GM18520 (cell line): ENCODE data around the gene HOXA5.

Experiments
- ATAC-seq: cut with Tn5 transposase; IDR thresholded peaks from one replicate; pipeline ENCODE4 v1.9.1; 2021; ENCODE audit not compliant: unreplicated experiment

The HOXA5 gene

GRCh38 chr7:27171637-27172314, 28.3 kb upstream of the HOXA5 start:
- ATAC-seq: no peak

DNA sequence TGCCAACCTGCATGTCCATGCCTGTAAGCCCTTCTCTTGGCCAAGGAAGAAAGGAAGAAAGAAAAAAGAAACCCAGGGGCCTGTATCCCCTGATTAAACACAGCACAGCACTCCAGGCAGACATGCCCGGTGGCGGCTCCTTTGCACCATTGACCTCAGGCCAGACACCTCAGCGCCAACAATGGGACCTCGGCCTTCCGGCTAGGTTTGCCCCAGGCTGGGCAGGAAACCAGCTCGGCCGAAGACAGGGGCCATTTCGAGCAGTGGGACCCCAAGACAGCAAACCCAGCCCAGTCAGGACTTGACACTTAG, 27.8 kb upstream of the HOXA5 start:
- ATAC-seq: no peak

- no peak for ATAC-seq
Observed at GRCh38 chr7:27170426-27171324, 27.2 kb upstream of the HOXA5 start.

DNA sequence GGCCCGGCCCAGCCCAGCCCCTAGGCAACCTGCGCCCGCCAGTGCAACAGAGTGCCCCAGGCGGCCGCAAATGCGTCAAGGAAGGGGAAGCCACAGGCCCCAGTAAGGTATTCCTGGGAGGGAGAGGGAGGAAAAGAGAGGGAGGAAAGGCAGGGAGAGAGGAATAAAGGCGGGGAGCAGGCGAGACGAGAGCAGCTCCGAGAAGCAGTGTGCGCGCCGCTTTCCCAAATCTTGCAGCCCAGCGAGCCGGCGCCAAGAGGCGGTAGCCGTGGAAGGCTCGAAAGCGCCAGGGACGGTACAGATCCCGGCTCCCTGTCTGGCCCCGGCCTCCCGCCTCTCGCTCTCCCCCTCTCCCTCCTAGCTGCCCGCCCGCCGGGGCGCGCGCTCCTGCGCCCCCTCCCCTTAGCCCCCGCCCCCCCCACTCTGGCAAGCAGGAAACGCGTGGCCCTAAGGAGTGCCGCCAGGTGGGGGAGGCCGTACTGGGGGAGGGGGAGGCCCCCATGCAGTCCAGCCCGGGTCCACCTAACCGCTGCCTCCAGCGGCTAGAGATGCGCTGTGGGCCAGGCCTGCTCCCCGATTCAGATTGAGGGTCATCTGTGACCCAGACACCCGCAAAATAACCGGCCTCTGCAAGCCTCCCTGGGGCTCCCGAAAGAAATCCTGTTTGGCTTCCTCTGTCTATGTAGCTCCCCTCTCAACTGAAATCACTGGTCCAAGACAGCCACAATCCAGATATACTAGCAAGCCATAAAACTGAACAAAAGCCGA, 26.4 kb upstream of the HOXA5 start:
- ATAC-seq: no peak

DNA sequence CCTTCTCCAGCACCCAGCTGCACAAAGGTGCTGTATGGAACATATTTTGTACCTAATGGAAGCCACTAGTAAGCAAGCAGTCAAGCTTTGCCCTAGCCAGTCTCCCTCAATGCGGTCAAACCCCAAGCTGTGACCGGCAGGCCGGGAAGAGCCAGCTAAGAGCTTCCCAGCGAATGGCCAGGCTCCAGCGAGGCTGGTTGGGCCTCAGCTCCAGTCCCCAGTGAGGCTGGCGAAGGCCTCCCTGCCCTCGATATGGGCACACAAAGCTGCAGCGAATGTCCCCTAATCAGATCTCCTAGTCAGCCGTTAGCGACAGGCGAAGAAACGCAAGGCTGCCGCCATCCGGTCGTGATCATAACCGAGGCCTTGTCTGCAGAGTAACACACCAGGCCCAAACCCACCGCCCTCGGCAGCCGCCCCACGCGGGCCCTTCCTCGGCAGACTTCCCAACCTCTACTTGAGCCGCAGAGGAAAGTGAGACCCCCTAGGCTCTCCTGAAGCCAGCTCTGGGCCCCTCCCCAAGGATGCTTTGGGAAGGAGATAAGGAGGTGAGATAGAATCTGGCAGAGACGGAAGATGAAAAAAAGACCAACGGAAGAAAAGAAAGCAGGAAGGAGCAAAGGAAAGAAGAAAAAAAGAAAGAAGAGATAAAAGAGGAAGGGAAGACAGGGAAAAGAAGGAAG, 24.9 kb upstream of the HOXA5 start:
- ATAC-seq: no peak

GRCh38 chr7:27167916-27168264, 24.4 kb upstream of the HOXA5 start:
- ATAC-seq: no peak

DNA sequence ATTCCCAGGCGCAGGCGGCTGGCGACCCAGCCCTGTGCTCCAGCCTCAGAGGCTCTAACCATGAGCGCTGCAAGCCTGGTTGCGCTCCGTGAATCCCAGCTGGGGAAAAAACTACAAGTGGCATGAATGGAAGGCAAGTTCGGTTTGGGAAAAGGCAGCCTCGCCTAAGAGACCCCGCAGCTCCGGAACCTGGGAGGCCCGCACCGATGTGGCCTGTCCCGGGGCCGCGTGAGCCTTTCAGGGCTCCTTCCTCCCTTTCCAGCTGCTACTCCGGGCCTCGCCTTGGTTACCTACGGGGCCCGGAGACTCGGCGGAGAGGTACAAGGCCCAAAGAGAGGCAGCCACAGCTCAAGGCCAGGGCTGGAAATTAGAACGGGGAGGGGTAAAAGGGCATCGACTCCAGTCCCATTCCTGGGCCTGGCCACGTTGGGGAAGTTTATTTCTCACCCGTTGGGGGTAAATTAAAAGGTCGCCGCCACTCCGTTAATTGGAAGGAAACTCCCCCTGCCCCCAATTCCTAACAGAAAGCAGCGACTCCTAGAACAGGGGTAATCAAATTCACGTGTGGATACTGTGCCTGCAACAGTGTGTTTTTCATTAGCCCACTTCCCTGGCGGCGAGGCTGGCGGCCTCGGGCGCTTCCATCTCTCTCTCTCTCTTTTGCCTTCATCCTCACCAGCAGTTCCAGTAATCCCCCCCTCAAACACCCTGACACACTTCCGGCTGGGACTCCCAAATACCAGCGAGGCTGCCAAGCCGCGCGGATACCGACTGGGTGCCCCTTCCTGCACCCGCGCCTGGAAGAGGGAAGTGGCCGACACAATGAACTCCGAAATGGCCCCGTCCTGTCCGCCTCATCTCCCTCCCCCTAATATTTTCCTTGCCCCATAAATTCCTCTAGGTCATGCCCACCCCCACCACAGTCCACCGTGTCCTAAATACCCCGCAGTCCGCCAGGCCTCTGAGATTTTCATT, 23.3 kb upstream of the HOXA5 start:
- ATAC-seq: no peak

GRCh38 chr7:27165996-27166530, 22.6 kb upstream of the HOXA5 start:
- no peak for ATAC-seq

GRCh38 chr7:27165089-27165995, 21.9 kb upstream of the HOXA5 start, which contains the start of gene HOXA9:
TSS of gene HOXA9 (minus strand) at chr7:27165537. CDS start at chr7:27165457, 80 bp downstream.
- ATAC-seq: no peak

DNA sequence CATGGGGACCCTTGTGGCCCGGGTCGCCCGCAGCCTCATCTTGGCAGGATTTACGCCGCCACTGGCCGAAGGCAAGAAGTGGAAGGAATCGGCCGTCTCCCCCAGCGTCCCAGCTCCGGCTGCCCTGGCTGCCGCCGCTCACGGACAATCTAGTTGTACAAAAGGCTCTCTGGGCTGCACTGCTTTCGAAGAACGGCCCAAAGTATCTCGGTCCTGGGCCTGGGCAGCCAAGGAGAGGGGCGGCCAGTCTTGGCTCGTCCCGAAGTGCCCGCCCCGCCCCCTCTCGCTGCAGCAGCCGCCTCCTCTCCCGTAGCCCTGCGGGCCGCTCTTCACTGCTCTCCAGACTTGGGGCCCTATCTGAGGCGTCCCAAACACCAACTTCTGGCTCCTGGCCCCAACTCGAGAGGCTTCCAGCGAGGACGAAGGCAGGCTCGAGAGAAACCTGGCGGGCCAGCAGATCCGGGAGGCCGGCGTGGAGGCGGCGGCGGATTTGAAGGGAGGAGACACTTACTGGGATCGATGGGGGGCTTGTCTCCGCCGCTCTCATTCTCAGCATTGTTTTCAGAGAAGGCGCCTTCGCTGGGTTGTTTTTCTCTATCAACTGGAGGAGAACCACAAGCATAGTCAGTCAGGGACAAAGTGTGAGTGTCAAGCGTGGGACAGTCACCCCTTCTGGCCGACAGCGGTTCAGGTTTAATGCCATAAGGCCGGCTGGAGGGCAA, 21.0 kb upstream of the HOXA5 start:
- no peak for ATAC-seq

DNA sequence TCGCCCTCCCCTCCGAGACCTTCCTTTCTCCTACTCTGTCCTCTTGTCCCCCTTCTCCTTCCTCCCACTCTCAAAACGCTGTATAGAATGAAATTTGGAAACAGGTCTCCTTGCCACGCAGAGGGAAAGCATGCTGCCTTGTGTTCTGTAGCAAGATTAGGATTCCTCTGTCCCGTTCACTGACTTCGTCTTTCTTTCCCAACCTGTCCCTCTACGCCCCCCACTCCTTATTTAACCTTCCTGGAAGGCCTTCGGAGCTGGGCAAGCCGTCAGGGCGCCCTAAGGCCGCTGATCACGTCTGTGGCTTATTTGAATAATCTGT, 20.5 kb upstream of the HOXA5 start:
- no peak for ATAC-seq

DNA sequence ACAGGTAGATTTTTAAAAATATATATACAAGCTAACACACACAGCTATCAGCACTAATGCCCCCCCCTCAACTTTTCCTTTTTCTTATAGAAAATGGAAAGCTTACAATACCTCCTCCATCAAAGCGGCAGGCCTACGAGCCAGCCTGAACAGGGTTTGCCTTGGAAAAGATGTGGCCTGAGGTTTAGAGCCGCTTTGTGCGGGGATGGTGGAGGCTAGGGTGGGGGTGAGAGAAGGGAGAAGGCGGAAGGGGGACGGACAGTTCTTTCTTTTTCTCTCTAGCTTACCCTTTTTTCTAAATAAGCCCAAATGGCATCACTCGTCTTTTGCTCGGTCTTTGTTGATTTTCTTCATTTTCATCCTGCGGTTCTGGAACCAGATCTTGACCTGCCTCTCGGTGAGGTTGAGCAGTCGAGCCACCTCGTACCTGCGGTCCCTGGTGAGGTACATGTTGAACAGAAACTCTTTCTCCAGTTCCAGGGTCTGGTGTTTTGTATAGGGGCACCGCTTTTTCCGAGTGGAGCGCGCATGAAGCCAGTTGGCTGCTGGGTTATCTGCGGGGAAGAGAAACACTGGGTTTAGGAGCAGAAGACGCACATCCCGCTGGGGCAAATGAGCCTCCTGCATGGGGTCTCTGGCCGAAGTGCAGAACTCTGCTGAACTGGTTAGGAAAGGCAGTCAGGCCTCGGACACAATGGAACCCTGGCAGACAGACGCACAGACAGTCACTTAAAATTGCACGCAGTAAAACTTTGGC, 20.0 kb upstream of the HOXA5 start:
- no peak for ATAC-seq

DNA sequence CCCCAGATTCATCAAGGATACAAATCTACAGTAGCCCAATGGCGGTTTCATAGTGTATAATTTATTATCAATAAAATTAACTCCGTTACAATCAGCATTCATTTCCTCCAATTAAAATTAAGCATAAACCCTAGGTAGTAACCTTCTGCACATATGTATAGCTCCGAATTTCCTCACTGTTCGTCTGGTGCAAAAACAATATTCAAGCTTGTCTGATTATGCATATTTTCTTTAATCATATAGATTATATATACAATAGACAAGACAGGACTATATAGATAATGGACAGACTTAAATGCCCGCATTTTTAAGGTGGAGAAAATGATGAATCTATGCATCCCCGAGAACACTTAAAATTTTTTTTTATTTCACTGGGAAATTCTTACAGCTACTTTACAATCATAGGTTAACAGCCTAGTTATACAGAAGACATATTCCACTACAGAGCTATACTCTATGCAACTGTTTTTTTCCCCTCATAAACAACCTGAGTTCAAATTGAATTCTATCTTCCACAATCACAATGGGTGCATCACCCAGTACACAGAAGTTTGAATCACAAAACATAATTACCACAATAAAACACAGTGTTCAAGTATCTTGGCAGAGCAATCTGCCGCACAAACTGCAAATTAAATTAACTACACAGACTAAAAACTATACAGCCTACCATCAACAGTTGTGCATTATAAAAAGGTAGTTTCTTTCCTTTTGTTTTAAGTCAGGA, 19.2 kb upstream of the HOXA5 start:
- no peak for ATAC-seq

GRCh38 chr7:27161721-27162560, 18.5 kb upstream of the HOXA5 start:
- no peak for ATAC-seq

- ATAC-seq: no peak
Observed at GRCh38 chr7:27161214-27161720, 17.8 kb upstream of the HOXA5 start.
